GM12878 (cell line): Measurements from ENCODE around the gene TREH. TPM values are rescaled to one million over a fixed set of nuclear protein-coding genes. Genes with fewer than 3 reads are reported as not detected.

Source experiments
- ATAC-seq: fragments of 200-7000 bp; cut with Tn5 transposase; 3 replicates; pipeline ENCODE4 v1.9.1; 2020; ENCODE audit warnings: mild to moderate bottlenecking, moderate library complexity
- BruUV-seq: library from RNA; stranded (reverse); fragments of 400-500 nt; replicated peaks from 2 replicates; lab custom pipeline; 2021; lab: Mats Ljungman, UMichigan
- CTCF ChIA-PET: fragments of 300-600 bp; sonication (Branson Sonifier 250); formaldehyde crosslinking; extraction: SDS; loops from one replicate; lab custom pipeline; 2021; ENCODE audit warnings: inconsistent platforms; lab: Yijun Ruan, JAX
- POLR2A ChIA-PET: fragments of 350-600 bp; formaldehyde crosslinking; extraction: SDS; loops from one replicate; lab custom pipeline; 2021; ENCODE audit warnings: inconsistent platforms; lab: Charles Lee
- RAD21 ChIA-PET: fragments of 300-600 bp; sonication (Branson Sonifier 250); formaldehyde crosslinking; loops from one replicate; lab custom pipeline; 2023; ENCODE audit warnings: antibody characterized with exemption; ENCODE audit not compliant: unreplicated experiment; lab: Charles Lee
- SMC1A ChIA-PET: fragments of 300-600 bp; sonication (Branson Sonifier 250); formaldehyde crosslinking; loops from one replicate; lab custom pipeline; 2023; ENCODE audit not compliant: unreplicated experiment, uncharacterized antibody; lab: Charles Lee
- DNase-seq: peaks from one replicate; pipeline ENCODE4 v3.0.0-alpha.2; 2011; ENCODE audit warnings: low read depth, low spot score
- FAIRE-seq: peaks from 3 replicates; lab custom pipeline; 2011; peaks lifted over from hg19 to GRCh38; lab: Jason Lieb, UNC
- H2AFZ ChIP-seq: 2 replicates; pipeline ENCODE4 v1.6.0; 2011; ENCODE audit warnings: low read depth, low read length, control low read depth; ENCODE audit not compliant: control insufficient read depth
- H3K27ac ChIP-seq: 2 replicates; pipeline ENCODE4 v1.5.1; 2011; ENCODE audit warnings: control low read depth; ENCODE audit not compliant: control insufficient read depth, insufficient read depth
- H3K27me3 ChIP-seq, 2 experiments: replicated peaks in 1 of 2; 2 replicates each; pipeline versions ENCODE4 v1.6.0 to v1.6.1; 2011; ENCODE audit warnings: low read length in 1 of 2; ENCODE audit not compliant: control insufficient read depth in 2 of 2, insufficient read depth in 2 of 2
- H3K36me3 ChIP-seq, 2 experiments: 2 replicates each; pipeline ENCODE4 v1.5.1; 2011; ENCODE audit warnings: low read length in 1 of 2; ENCODE audit not compliant: control insufficient read depth in 2 of 2, insufficient read depth in 2 of 2
- H3K4me1 ChIP-seq: 2 replicates; pipeline ENCODE4 v1.6.1; 2011; ENCODE audit warnings: mild to moderate bottlenecking, low read length, moderate library complexity, mixed read lengths; ENCODE audit not compliant: control insufficient read depth, insufficient read depth
- H3K4me2 ChIP-seq: 2 replicates; pipeline ENCODE4 v1.6.0; 2011; ENCODE audit warnings: control low read depth; ENCODE audit not compliant: control insufficient read depth, insufficient read depth
- H3K4me3 ChIP-seq: fragments of 200-600 bp; sonication (generic); 2 replicates; pipeline ENCODE4 v1.5.1; 2016
- H3K79me2 ChIP-seq: 2 replicates; pipeline ENCODE4 v1.6.0; 2011; ENCODE audit warnings: low read length; ENCODE audit not compliant: control insufficient read depth, insufficient read depth
- H3K9ac ChIP-seq: 2 replicates; pipeline ENCODE4 v1.8.0; 2011; ENCODE audit warnings: low read length, control low read depth, mixed read lengths; ENCODE audit not compliant: control insufficient read depth, insufficient read depth
- H3K9me3 ChIP-seq: replicated peaks from 3 replicates; pipeline ENCODE4 v1.5.1; 2011; ENCODE audit warnings: mild to moderate bottlenecking, low read length; ENCODE audit not compliant: control insufficient read depth, insufficient read depth
- H4K20me1 ChIP-seq: 2 replicates; pipeline ENCODE4 v1.6.0; 2011; ENCODE audit not compliant: control insufficient read depth, insufficient read depth
- ASH2L ChIP-seq: fragments of 300-600, 200-600 bp; sonication (generic); IDR thresholded peaks from 2 replicates; pipeline ENCODE4 v1.6.1; 2017; ENCODE audit warnings: low read depth, mild to moderate bottlenecking, borderline replicate concordance
- CBX5 ChIP-seq: sonication (generic); IDR thresholded peaks from 2 replicates; pipeline ENCODE4 v1.6.1; 2016; ENCODE audit warnings: low read depth, moderate library complexity, mild to moderate bottlenecking, inconsistent platforms
- EP300 ChIP-seq, 2 experiments: fragments of 150-350 bp in 1 of 2; IDR thresholded peaks; 2 replicates each; pipeline ENCODE4 v1.6.1; 2011 to 2012; ENCODE audit warnings: low read depth in 2 of 2, low read length in 2 of 2, borderline replicate concordance in 1 of 2, improper control_type of control experiment in 1 of 2, inconsistent platforms in 1 of 2; ENCODE audit not compliant: control insufficient read depth in 1 of 2
- IKZF1 ChIP-seq: fragments of 450-650 bp; conservative IDR thresholded peaks from 2 replicates; pipeline ENCODE4 v1.6.1; 2017; ENCODE audit warnings: antibody characterized with exemption, mild to moderate bottlenecking
- JUND ChIP-seq: IDR thresholded peaks from 2 replicates; pipeline ENCODE4 v1.6.1; 2012; ENCODE audit warnings: low read depth, mild to moderate bottlenecking, low read length, improper control_type of control experiment, moderate library complexity
- MAX ChIP-seq: IDR thresholded peaks from 2 replicates; pipeline ENCODE4 v1.6.1; 2012; ENCODE audit warnings: low read depth, low read length, improper control_type of control experiment
- MEF2A ChIP-seq: IDR thresholded peaks from 2 replicates; pipeline ENCODE4 v1.6.1; 2011; ENCODE audit warnings: low read depth, mild to moderate bottlenecking, low read length, moderate library complexity; ENCODE audit not compliant: insufficient read depth
- MLLT1 ChIP-seq: fragments of 450-650 bp; IDR thresholded peaks from 2 replicates; pipeline ENCODE4 v1.6.1; 2016; ENCODE audit warnings: mild to moderate bottlenecking
- NRF1 ChIP-seq: conservative IDR thresholded peaks from 2 replicates; pipeline ENCODE4 v1.6.1; 2011; ENCODE audit warnings: mild to moderate bottlenecking, low read depth, low read length, improper control_type of control experiment
- POLR2A ChIP-seq: IDR thresholded peaks from 2 replicates; pipeline ENCODE4 v1.6.1; 2011; ENCODE audit warnings: low read depth, mild to moderate bottlenecking, low read length
- PRDM15 ChIP-seq: fragments of 450-650 bp; formaldehyde crosslinking; IDR thresholded peaks from 2 replicates; pipeline ENCODE4 v1.4.0; 2020; ENCODE audit warnings: mild to moderate bottlenecking, moderate library complexity
- RAD51 ChIP-seq: fragments of 450-650 bp; IDR thresholded peaks from 2 replicates; pipeline ENCODE4 v1.6.1; 2016; ENCODE audit warnings: moderate library complexity, mild to moderate bottlenecking, inconsistent platforms
- SUZ12 ChIP-seq: fragments of 200-600 bp; sonication (generic); IDR thresholded peaks from one replicate; pipeline ENCODE4 v1.6.1; 2018; ENCODE audit warnings: antibody characterized with exemption, mild to moderate bottlenecking; ENCODE audit not compliant: unreplicated experiment
- TCF3 ChIP-seq: IDR thresholded peaks from 2 replicates; pipeline ENCODE4 v1.6.1; 2012; ENCODE audit warnings: low read depth, mild to moderate bottlenecking, low read length, borderline replicate concordance; ENCODE audit not compliant: insufficient read depth
- YY1 ChIP-seq: IDR thresholded peaks from 2 replicates; pipeline ENCODE4 v1.6.1; 2011; ENCODE audit warnings: low read depth, mild to moderate bottlenecking, low read length
- ZNF384 ChIP-seq: IDR thresholded peaks from 2 replicates; pipeline ENCODE4 v1.6.1; 2012; ENCODE audit warnings: low read depth, mild to moderate bottlenecking, low read length, improper control_type of control experiment, borderline replicate concordance
- WGBS: methylation state at CpG from one replicate; pipeline ENCODE4 v1.1.6; 2016; ENCODE audit warnings: low lambda C conversion rate; ENCODE audit not compliant: insufficient replicate concordance, insufficient coverage; ENCODE audit errors: missing lambda C conversion rate; 5-methylcytosine and 5-hydroxymethylcytosine counted together
- in situ Hi-C: fragments of 300-500 bp; cut with MboI; formaldehyde crosslinking; loops from 9 replicates; pipeline ENCODE4 v1.14.3; 2018; ENCODE audit warnings: mixed read lengths
- intact Hi-C: fragments of 100-400 bp; cut with micrococcal nuclease; formaldehyde crosslinking; loops from one replicate; pipeline ENCODE4 v1.14.2; 2022; ENCODE audit not compliant: unreplicated experiment
- polyA plus RNA-seq, 11 experiments: library from polyadenylated mRNA; depleted of rRNA in 4 of 11; unstranded in 6 of 11; stranded (reverse) in 5 of 11; fragments of >200 nt; fragmentation: Nextera tagmentation in 4 of 11; fragmentation: Illumina TruSeq in 1 of 11; extraction: Ambion mirVana in 4 of 11; extraction: Trizol in 1 of 11; gene quantifications; 1 replicate in 1 of 11; 2 replicates in 10 of 11; pipeline versions ENCODE4 v1.2.1 to v1.2.3, GENCODE V29; 2011 to 2016; ENCODE audit warnings: inconsistent platforms in 2 of 11, missing spikeins in 2 of 11, low read depth in 1 of 11
- total RNA-seq, 4 experiments: library from RNA; depleted of rRNA in 3 of 4; stranded (reverse); fragments of >200 nt in 3 of 4; fragmentation: Illumina TruSeq in 1 of 4; extraction: Trizol in 1 of 4; gene quantifications; 2 replicates each; pipeline versions ENCODE4 v1.2.1 to v1.2.3, GENCODE V29; 2013 to 2021

TREH gene
- total and polyA plus RNA-seq, 10 of the 15 experiments (the other 5 are each of a cell fraction or from before 2014, with no cell fraction given), result not detected

GRCh38 chr11:118618115-118618990 lies 61.1 kb downstream of the TREH start:
- H3K27me3 ChIP-seq, result peaks cover 5 to 8% of the 10 kb centered on the region in 2 experiments
- no peak for TF ChIP-seq MEF2A
- TF ChIP-seq EP300 (IDR thresholded peaks at IDR 0.05; ENCODE audit: borderline replicate concordance in 1 of 2, control insufficient read depth in 1 of 2, low read depth in 2 of 2, low read length in 2 of 2), result no peak
- no peak for TF ChIP-seq MAX
- TF ChIP-seq POLR2A, result no peak
- TF ChIP-seq TCF3, result no peak
- no peak for TF ChIP-seq YY1
- TF ChIP-seq IKZF1, result no peak
- TF ChIP-seq SUZ12, result no peak
- TF ChIP-seq ZNF384, result no peak
- TF ChIP-seq CBX5, result no peak
- TF ChIP-seq JUND, result no peak
- TF ChIP-seq MLLT1, result no peak
- TF ChIP-seq ASH2L, result no peak
- no peak for TF ChIP-seq PRDM15 (CRISPR knock-in tag)
- no peak for TF ChIP-seq NRF1
- no peak for TF ChIP-seq RAD51
- H4K20me1 ChIP-seq, result no peaks in the 10 kb centered on the region
- BruUV-seq, result no TSS peak
- no peak overlapping the region for H3K4me3 ChIP-seq
- H3K4me2 ChIP-seq, result no peak overlapping the region
- RAD21 ChIA-PET, result no interaction called here
- no peaks in the 10 kb centered on the region for H3K79me2 ChIP-seq
- no peaks in the 10 kb centered on the region for H3K4me1 ChIP-seq
- no peak overlapping the region for H2AFZ ChIP-seq
- H3K9me3 ChIP-seq, result no peaks in the 10 kb centered on the region
- 33% methylated on average over 11 of the region's 11 CpGs for whole genome bisulfite sequencing
- DNase-seq (no peak), FAIRE-seq (no peak), ATAC-seq (no peak)
- CTCF ChIA-PET, result no interaction called here
- in situ Hi-C loops (no loop called here), intact Hi-C loops (no loop called here)
- no peak overlapping the region for H3K9ac ChIP-seq
- SMC1A ChIA-PET, result no interaction called here
- H3K36me3 ChIP-seq, result no peaks in the 10 kb centered on the region
- no peak overlapping the region for H3K27ac ChIP-seq
- POLR2A ChIA-PET, result no interaction called here
